Endothelial cell of umbilical vein (primary cell): ENCODE measurements around the gene ALG8. TPM values are rescaled to one million over a fixed set of nuclear protein-coding genes. Genes with fewer than 3 reads are reported as not detected.

Experiments used
- BruUV-seq: library from RNA; stranded (reverse); fragments of 400-500 nt; replicated peaks from 2 replicates; lab custom pipeline; 2021; lab: Mats Ljungman, UMichigan
- CTCF ChIA-PET: fragments of 300-600, 350-600 bp; sonication (Branson Sonifier 250); formaldehyde crosslinking; loops from one replicate; lab custom pipeline; 2021; ENCODE audit warnings: antibody characterized with exemption, inconsistent platforms; lab: Charles Lee
- POLR2A ChIA-PET: fragments of 300-600, 350-600 bp; sonication (Branson Sonifier 250); formaldehyde crosslinking; loops from one replicate; lab custom pipeline; 2021; ENCODE audit warnings: antibody characterized with exemption, inconsistent platforms; lab: Charles Lee
- DNase-seq: peaks from one replicate; pipeline ENCODE4 v3.0.0-alpha.2; 2011; ENCODE audit warnings: low read depth, low spot score
- FAIRE-seq: peaks from 2 replicates; lab custom pipeline; 2011; peaks lifted over from hg19 to GRCh38; lab: Jason Lieb, UNC
- H2AFZ ChIP-seq: 2 replicates; pipeline ENCODE4 v1.6.0; 2012; ENCODE audit warnings: low read depth, low read length, control low read depth, inconsistent platforms
- H3K27ac ChIP-seq: 2 replicates; pipeline ENCODE4 v1.5.1; 2011; ENCODE audit warnings: low read depth, mild to moderate bottlenecking, control low read depth, low read length, moderate library complexity; ENCODE audit not compliant: insufficient read depth
- H3K27me3 ChIP-seq, 2 experiments: 2 replicates each; pipeline versions ENCODE4 v1.6.0 to v1.6.1; 2011; ENCODE audit warnings: low read length in 2 of 2, mixed read lengths in 1 of 2; ENCODE audit not compliant: control insufficient read depth in 2 of 2, insufficient read depth in 2 of 2
- H3K36me3 ChIP-seq, 2 experiments: 2 replicates in 1 of 2; 3 replicates in 1 of 2; pipeline ENCODE4 v1.5.1; 2011; ENCODE audit warnings: low read length in 2 of 2, mild to moderate bottlenecking in 1 of 2, moderate library complexity in 1 of 2; ENCODE audit not compliant: control insufficient read depth in 2 of 2, insufficient read depth in 2 of 2; ENCODE audit errors: extremely low read depth in 1 of 2
- H3K4me1 ChIP-seq: 3 replicates; pipeline ENCODE4 v1.5.1; 2011; ENCODE audit warnings: mild to moderate bottlenecking, low read length; ENCODE audit not compliant: control insufficient read depth, insufficient read depth; ENCODE audit errors: extremely low read depth
- H3K4me2 ChIP-seq: 2 replicates; pipeline ENCODE4 v1.6.1; 2011; ENCODE audit warnings: low read length, control low read depth, mixed read lengths; ENCODE audit not compliant: insufficient read depth
- H3K4me3 ChIP-seq, 3 experiments: fragments of 200-600 bp in 1 of 3; sonication (generic), shearing (Covaris generic) in 1 of 3; replicated peaks in 1 of 3; 2 replicates each; pipeline ENCODE4 v1.5.1; 2011 to 2016; ENCODE audit warnings: control low read depth in 3 of 3, low read length in 3 of 3, mild to moderate bottlenecking in 2 of 3, inconsistent platforms in 1 of 3, low read depth in 1 of 3, moderate library complexity in 1 of 3; ENCODE audit not compliant: insufficient read depth in 1 of 3
- H3K79me2 ChIP-seq: 2 replicates; pipeline ENCODE4 v1.6.0; 2012; ENCODE audit warnings: low read length, inconsistent platforms; ENCODE audit not compliant: control insufficient read depth, insufficient read depth
- H3K9ac ChIP-seq: replicated peaks from 2 replicates; pipeline ENCODE3; 2011; ENCODE audit warnings: low read length, control low read depth; ENCODE audit not compliant: insufficient read depth; ENCODE audit errors: extremely low read depth
- H3K9me1 ChIP-seq: replicated peaks from 3 replicates; pipeline ENCODE4 v1.6.0; 2011; ENCODE audit warnings: mild to moderate bottlenecking, low read length; ENCODE audit not compliant: control insufficient read depth, insufficient read depth; ENCODE audit errors: extremely low read depth
- H3K9me3 ChIP-seq: replicated peaks from 2 replicates; pipeline ENCODE4 v1.5.1; 2012; ENCODE audit warnings: low read length, inconsistent platforms; ENCODE audit not compliant: control insufficient read depth, insufficient read depth
- H4K20me1 ChIP-seq: replicated peaks from 2 replicates; pipeline ENCODE3; 2011; ENCODE audit warnings: mild to moderate bottlenecking, low read length; ENCODE audit not compliant: control insufficient read depth, insufficient read depth; ENCODE audit errors: extremely low read depth
- EZH2 ChIP-seq: IDR thresholded peaks from 2 replicates; pipeline ENCODE4 v1.6.1; 2012; ENCODE audit warnings: borderline replicate concordance, low read depth, mild to moderate bottlenecking, moderate library complexity, low read length, inconsistent platforms; ENCODE audit not compliant: severe bottlenecking
- GATA2 ChIP-seq: IDR thresholded peaks from 2 replicates; pipeline ENCODE4 v1.7.0; 2011; ENCODE audit warnings: low read depth, mild to moderate bottlenecking, moderate library complexity, mixed read lengths, low read length; ENCODE audit not compliant: insufficient read length, insufficient read depth
- JUN ChIP-seq: IDR thresholded peaks from 2 replicates; pipeline ENCODE4 v1.6.1; 2011; ENCODE audit warnings: borderline replicate concordance, low read depth; ENCODE audit not compliant: insufficient read length, insufficient read depth
- MAX ChIP-seq: IDR thresholded peaks from 2 replicates; pipeline ENCODE4 v1.6.1; 2011; ENCODE audit not compliant: insufficient read depth, insufficient read length
- MYC ChIP-seq: IDR thresholded peaks from one replicate; pipeline ENCODE4 v1.6.1; 2011; ENCODE audit warnings: mild to moderate bottlenecking, low read depth, low read length
- POLR2AphosphoS5 ChIP-seq: IDR thresholded peaks from 2 replicates; pipeline ENCODE4 v1.6.1; 2012; ENCODE audit warnings: low read depth, mild to moderate bottlenecking, control low read depth, low read length, moderate library complexity; ENCODE audit not compliant: insufficient read depth
- dilution Hi-C: fragments of 300-500 bp; cut with MboI; formaldehyde crosslinking; loops from one replicate; pipeline ENCODE4 v1.15.0; 2019; ENCODE audit warnings: low sequenced_read_pairs; ENCODE audit not compliant: extremely low pct_ligation_motif_present
- intact Hi-C: fragments of 100-400 bp; cut with micrococcal nuclease; formaldehyde crosslinking; loops from one replicate; pipeline ENCODE4 v1.10.0; 2022
- polyA plus RNA-seq, 4 experiments: library from polyadenylated mRNA; depleted of rRNA in 3 of 4; stranded (reverse) in 3 of 4; unstranded in 1 of 4; fragments of >200 nt; gene quantifications; 2 replicates each; pipeline versions ENCODE4 v1.2.1 to v1.2.3, GENCODE V29; 2011 to 2012; ENCODE audit warnings: missing spikeins in 1 of 4
- total RNA-seq: library from RNA; stranded (reverse); gene quantifications from 2 replicates; pipeline ENCODE4 v1.2.3, GENCODE V29; 2021
- TF ChIP-seq, protein P1 (sequence below), 2 donors: IDR thresholded peaks; 1 replicate in 1 of 2; 2 replicates in 1 of 2; pipeline ENCODE4 v1.5.1; 2011; ENCODE audit warnings: low read length in 2 of 2, mild to moderate bottlenecking in 2 of 2, moderate library complexity in 2 of 2, control low read depth in 1 of 2, inconsistent platforms in 1 of 2, low read depth in 1 of 2; ENCODE audit not compliant: insufficient read depth in 1 of 2; ENCODE audit errors: extremely low read depth in 1 of 2

The ALG8 gene
- total and polyA plus RNA-seq, 2 donors (not counting 3 experiments of a cell fraction or from before 2014, with no cell fraction given): 43.9 to 48.2 TPM

GRCh38 chr11:78067704-78068103 lies 71.7 kb downstream of the ALG8 start:
- POLR2A ChIA-PET: no interaction called here
- intact Hi-C loops: no loop called here

GRCh38 chr11:78066471-78066870 lies 73.0 kb downstream of the ALG8 start:
- Histone ChIP-seq H3K9me1 (no peaks in the 10 kb centered on the region), H3K4me3 (no peak overlapping the region), H3K4me1 (no peaks in the 10 kb centered on the region), H3K27ac (no peak overlapping the region), H3K36me3 (peaks cover 7 to 8% of the 10 kb centered on the region in 2 experiments), H3K4me2 (no peak overlapping the region), H2AFZ (no peak overlapping the region), H3K9ac (no peak overlapping the region), H3K79me2 (peaks cover 2% of the 10 kb centered on the region), H4K20me1 (no peaks in the 10 kb centered on the region), H3K9me3 (no peaks in the 10 kb centered on the region), H3K27me3 (no peaks in the 10 kb centered on the region)
- ChIA-PET CTCF (no interaction called here), POLR2A (no interaction called here)
- dilution Hi-C loops (no loop called here), intact Hi-C loops (no loop called here)
- FAIRE-seq (no peak), DNase-seq (no peak)
- TF ChIP-seq POLR2AphosphoS5 (no peak), JUN (no peak), EZH2 (no peak), GATA2 (no peak), MYC (no peak)
- no TSS peak for BruUV-seq

More at GRCh38 chr11:78067704-78068103, 71.7 kb downstream of the ALG8 start:
- H3K27ac ChIP-seq: no peak overlapping the region
- no peak overlapping the region for H3K9ac ChIP-seq
- no peak for TF ChIP-seq MAX
- TF ChIP-seq, protein P1, sequence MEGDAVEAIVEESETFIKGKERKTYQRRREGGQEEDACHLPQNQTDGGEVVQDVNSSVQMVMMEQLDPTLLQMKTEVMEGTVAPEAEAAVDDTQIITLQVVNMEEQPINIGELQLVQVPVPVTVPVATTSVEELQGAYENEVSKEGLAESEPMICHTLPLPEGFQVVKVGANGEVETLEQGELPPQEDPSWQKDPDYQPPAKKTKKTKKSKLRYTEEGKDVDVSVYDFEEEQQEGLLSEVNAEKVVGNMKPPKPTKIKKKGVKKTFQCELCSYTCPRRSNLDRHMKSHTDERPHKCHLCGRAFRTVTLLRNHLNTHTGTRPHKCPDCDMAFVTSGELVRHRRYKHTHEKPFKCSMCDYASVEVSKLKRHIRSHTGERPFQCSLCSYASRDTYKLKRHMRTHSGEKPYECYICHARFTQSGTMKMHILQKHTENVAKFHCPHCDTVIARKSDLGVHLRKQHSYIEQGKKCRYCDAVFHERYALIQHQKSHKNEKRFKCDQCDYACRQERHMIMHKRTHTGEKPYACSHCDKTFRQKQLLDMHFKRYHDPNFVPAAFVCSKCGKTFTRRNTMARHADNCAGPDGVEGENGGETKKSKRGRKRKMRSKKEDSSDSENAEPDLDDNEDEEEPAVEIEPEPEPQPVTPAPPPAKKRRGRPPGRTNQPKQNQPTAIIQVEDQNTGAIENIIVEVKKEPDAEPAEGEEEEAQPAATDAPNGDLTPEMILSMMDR (IDR thresholded peaks at IDR 0.05; ENCODE audit: extremely low read depth in 1 of 2, insufficient read depth in 1 of 2, low read depth in 1 of 2, low read length in 2 of 2): no peak
- BruUV-seq: no TSS peak
- H3K79me2 ChIP-seq: peaks cover 10% of the 10 kb centered on the region
- H3K9me1 ChIP-seq: no peaks in the 10 kb centered on the region
- H4K20me1 ChIP-seq: no peaks in the 10 kb centered on the region
- H3K36me3 ChIP-seq: peaks cover 8 to 10% of the 10 kb centered on the region in 2 experiments
- no peaks in the 10 kb centered on the region for H3K27me3 ChIP-seq
- H3K9me3 ChIP-seq: no peaks in the 10 kb centered on the region
- no peak overlapping the region for H2AFZ ChIP-seq
- dilution Hi-C loops: no loop called here
- H3K4me2 ChIP-seq: no peak overlapping the region
- FAIRE-seq: no peak
- DNase-seq: no peak
- CTCF ChIA-PET: interaction anchor here (2.9 kb wide), 1 partner anchor 11 kb away, joined by 12 read pairs; the partner anchor contains the start of gene NDUFC2
- H3K4me3 ChIP-seq: no peak overlapping the region
- H3K4me1 ChIP-seq: peaks cover 4% of the 10 kb centered on the region
